HCT116 (cell line): ENCODE results near the gene FSIP2. TPM values are rescaled to one million over a fixed set of nuclear protein-coding genes. Genes with fewer than 3 reads are reported as not detected.

Experiments
- ATAC-seq: fragments of 200-7000 bp; cut with Tn5 transposase; 2 replicates; pipeline ENCODE4 v1.9.1; 2020; ENCODE audit warnings: mild to moderate bottlenecking, moderate library complexity
- BruUV-seq: library from RNA; stranded (reverse); fragments of 400-500 nt; replicated peaks from 2 replicates; lab custom pipeline; 2021; lab: Mats Ljungman, UMichigan
- CTCF ChIA-PET: fragments of 300-600 bp; sonication (Branson Sonifier 250); formaldehyde crosslinking; loops from one replicate; lab custom pipeline; 2021; ENCODE audit warnings: antibody characterized with exemption; lab: Charles Lee
- POLR2A ChIA-PET: fragments of 300-600, 350-600 bp; sonication (Branson Sonifier 250); formaldehyde crosslinking; loops from one replicate; lab custom pipeline; 2021; ENCODE audit warnings: antibody characterized with exemption; lab: Charles Lee
- RAD21 ChIA-PET, 2 experiments: fragments of 300-600 bp; sonication (Branson Sonifier 250); formaldehyde crosslinking; loops; one replicate each; lab custom pipeline; 2023; ENCODE audit warnings: low total read pairs in 2 of 2; ENCODE audit not compliant: uncharacterized antibody in 2 of 2, unreplicated experiment in 2 of 2, low non-redundant PET in 1 of 2; lab: Charles Lee
- DNase-seq: peaks from one replicate; pipeline ENCODE4 v3.0.0-alpha.2; 2010; ENCODE audit warnings: low read depth, low spot score
- H2AFZ ChIP-seq: fragments of 200-600 bp; shearing (Covaris generic), sonication (generic); 2 replicates; pipeline ENCODE4 v1.6.1; 2017; ENCODE audit warnings: low read depth, mixed run types, mixed read lengths, antibody characterized with exemption, low read length; ENCODE audit not compliant: poor library complexity, severe bottlenecking
- H3K27ac ChIP-seq: 2 replicates; pipeline ENCODE4 v1.5.1; 2012; ENCODE audit warnings: low read depth, low read length
- H3K27me3 ChIP-seq: fragments of 200-600 bp; sonication (generic); 2 replicates; pipeline ENCODE4 v1.6.1; 2016; ENCODE audit warnings: mixed run types, low read length, mixed read lengths; ENCODE audit not compliant: insufficient read depth
- H3K36me3 ChIP-seq, 2 experiments: fragments of 200-500 bp in 1 of 2; fragments of 200-600 bp in 1 of 2; sonication (Bioruptor generic) in 1 of 2; sonication (generic) in 1 of 2; 2 replicates each; pipeline versions ENCODE4 v1.5.1 to v1.6.1; 2014 to 2016; ENCODE audit warnings: low read length in 2 of 2, inconsistent platforms in 1 of 2, mixed read lengths in 1 of 2, mixed run types in 1 of 2; ENCODE audit not compliant: insufficient read depth in 2 of 2, control insufficient read depth in 1 of 2
- H3K4me1 ChIP-seq, 2 experiments: fragments of 200-600 bp in 1 of 2; sonication (generic) in 1 of 2; 2 replicates each; pipeline versions ENCODE4 v1.5.1 to v1.6.1; 2012 to 2017; ENCODE audit warnings: low read length in 2 of 2, inconsistent platforms in 1 of 2, mild to moderate bottlenecking in 1 of 2, mixed read lengths in 1 of 2, mixed run types in 1 of 2, moderate library complexity in 1 of 2; ENCODE audit not compliant: insufficient read depth in 2 of 2, control insufficient read depth in 1 of 2
- H3K4me2 ChIP-seq: fragments of 200-600 bp; sonication (generic); 2 replicates; pipeline ENCODE4 v1.6.1; 2017; ENCODE audit warnings: mixed run types, low read length, mixed read lengths
- H3K4me3 ChIP-seq, 2 experiments: fragments of 200-600 bp in 1 of 2; sonication (generic) in 1 of 2; replicated peaks in 1 of 2; 2 replicates each; pipeline ENCODE4 v1.5.1; 2011 to 2016; ENCODE audit warnings: low read length in 2 of 2, control low read depth in 1 of 2, low read depth in 1 of 2, mild to moderate bottlenecking in 1 of 2, mixed read lengths in 1 of 2, mixed run types in 1 of 2
- H3K79me2 ChIP-seq: fragments of 200-600 bp; sonication (generic); 2 replicates; pipeline ENCODE4 v1.6.1; 2017; ENCODE audit warnings: mild to moderate bottlenecking, mixed run types, low read length, moderate library complexity, mixed read lengths; ENCODE audit not compliant: insufficient read depth
- H3K9ac ChIP-seq: fragments of 200-600 bp; sonication (generic); 2 replicates; pipeline ENCODE4 v1.6.1; 2016; ENCODE audit warnings: low read length, mixed read lengths
- H3K9me2 ChIP-seq: fragments of 200-600 bp; sonication (generic), shearing (Covaris generic); 2 replicates; pipeline ENCODE4 v1.6.1; 2017; ENCODE audit warnings: mixed run types, mild to moderate bottlenecking, moderate library complexity; ENCODE audit not compliant: insufficient read depth
- H3K9me3 ChIP-seq, 2 experiments: fragments of 200-500 bp in 1 of 2; fragments of 200-600 bp in 1 of 2; sonication (Bioruptor generic) in 1 of 2; sonication (generic) in 1 of 2; 2 replicates each; pipeline ENCODE4 v1.6.1; 2014 to 2017; ENCODE audit warnings: low read length in 2 of 2, mixed read lengths in 2 of 2, inconsistent platforms in 1 of 2, low read depth in 1 of 2, mild to moderate bottlenecking in 1 of 2, mixed run types in 1 of 2, moderate library complexity in 1 of 2; ENCODE audit not compliant: control insufficient read depth in 1 of 2, insufficient read depth in 1 of 2
- H4K20me1 ChIP-seq: fragments of 200-600 bp; sonication (generic), shearing (Covaris generic); 2 replicates; pipeline ENCODE4 v1.6.1; 2017; ENCODE audit warnings: mixed run types, mild to moderate bottlenecking, moderate library complexity; ENCODE audit not compliant: insufficient read depth
- CBX3 ChIP-seq: IDR thresholded peaks from 2 replicates; pipeline ENCODE4 v1.6.1; 2012; ENCODE audit warnings: low read depth
- EGR1 ChIP-seq: IDR thresholded peaks from 2 replicates; pipeline ENCODE4 v1.6.1; 2012; ENCODE audit warnings: low read depth
- ELF1 ChIP-seq: IDR thresholded peaks from 2 replicates; pipeline ENCODE4 v1.6.1; 2012; ENCODE audit warnings: low read depth, borderline replicate concordance
- JUND ChIP-seq: IDR thresholded peaks from 2 replicates; pipeline ENCODE4 v1.6.1; 2012
- RAD21 ChIP-seq: IDR thresholded peaks from 2 replicates; pipeline ENCODE4 v1.6.1; 2012; ENCODE audit warnings: low read depth, mild to moderate bottlenecking
- REST ChIP-seq: IDR thresholded peaks from 2 replicates; pipeline ENCODE4 v1.6.1; 2012; ENCODE audit warnings: low read depth
- SIN3A ChIP-seq: IDR thresholded peaks from 2 replicates; pipeline ENCODE4 v1.6.1; 2012; ENCODE audit warnings: low read depth
- SP1 ChIP-seq: IDR thresholded peaks from 2 replicates; pipeline ENCODE4 v1.6.1; 2012; ENCODE audit warnings: low read depth
- SRF ChIP-seq: IDR thresholded peaks from 2 replicates; pipeline ENCODE4 v1.6.1; 2012; ENCODE audit warnings: low read depth
- TCF7L2 ChIP-seq: IDR thresholded peaks from 2 replicates; pipeline ENCODE4 v1.7.0; 2011; ENCODE audit warnings: borderline replicate concordance, inconsistent platforms; ENCODE audit not compliant: insufficient read depth, insufficient read length; ENCODE audit errors: extremely low read depth
- YY1 ChIP-seq: IDR thresholded peaks from 2 replicates; pipeline ENCODE4 v1.6.1; 2011; ENCODE audit warnings: low read length, low read depth, moderate library complexity, mild to moderate bottlenecking; ENCODE audit not compliant: insufficient replicate concordance; ENCODE audit errors: extremely low read depth
- ZFX ChIP-seq: fragments of 450-650 bp; IDR thresholded peaks from 2 replicates; pipeline ENCODE4 v1.6.1; 2017
- intact Hi-C: fragments of 100-400 bp; cut with micrococcal nuclease; formaldehyde crosslinking; loops from 2 replicates; pipeline ENCODE4 v1.10.0; 2022
- total RNA-seq: library from RNA; stranded (reverse); gene quantifications from one replicate; pipeline ENCODE4 v1.2.1, GENCODE V29; 2021; ENCODE audit not compliant: unreplicated experiment
- TF ChIP-seq, protein P1 (sequence below): IDR thresholded peaks from 2 replicates; pipeline ENCODE4 v1.6.1; 2012

FSIP2 gene
- total RNA-seq, 1 experiment from 2014 or later, result not detected

DNA sequence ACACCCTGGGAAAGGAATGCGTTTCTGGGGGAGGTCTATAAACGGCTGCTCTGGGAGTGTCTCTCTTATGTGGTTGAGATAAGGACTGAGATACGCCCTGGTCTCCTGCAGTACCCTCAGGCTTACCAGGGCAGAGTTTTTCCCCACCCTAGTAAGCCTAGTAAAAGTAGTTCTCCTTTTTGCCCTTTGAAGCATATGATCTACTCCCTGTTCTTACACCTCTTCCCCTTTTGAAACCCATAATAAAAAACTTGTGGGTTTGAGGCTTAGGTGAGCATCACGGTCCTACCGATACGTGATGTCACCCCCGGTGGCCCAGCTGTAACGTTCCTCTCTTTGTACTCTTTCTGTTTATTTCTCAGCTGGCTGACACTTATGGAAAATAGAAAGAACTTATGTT lies 97.4 kb downstream of the FSIP2 start:
- no peak overlapping the region for H2AFZ ChIP-seq
- ATAC-seq (no peak), DNase-seq (no peak)
- H4K20me1 ChIP-seq, result no peaks in the 10 kb centered on the region
- H3K9me2 ChIP-seq, result no peaks in the 10 kb centered on the region
- no peaks in the 10 kb centered on the region for H3K4me1 ChIP-seq
- ChIA-PET RAD21 (no interaction called here), CTCF (no interaction called here), POLR2A (no interaction called here)
- H3K4me2 ChIP-seq, result no peak overlapping the region
- H3K9me3 ChIP-seq, result no peaks in the 10 kb centered on the region
- intact Hi-C loops, result no loop called here
- no peaks in the 10 kb centered on the region for H3K27me3 ChIP-seq
- H3K9ac ChIP-seq, result no peak overlapping the region
- H3K27ac ChIP-seq, result no peak overlapping the region
- no peaks in the 10 kb centered on the region for H3K79me2 ChIP-seq
- TF ChIP-seq JUND, result no peak
- no peak for TF ChIP-seq ELF1
- TF ChIP-seq, protein P1, sequence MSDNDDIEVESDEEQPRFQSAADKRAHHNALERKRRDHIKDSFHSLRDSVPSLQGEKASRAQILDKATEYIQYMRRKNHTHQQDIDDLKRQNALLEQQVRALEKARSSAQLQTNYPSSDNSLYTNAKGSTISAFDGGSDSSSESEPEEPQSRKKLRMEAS, result no peak
- no peak for TF ChIP-seq SRF
- TF ChIP-seq SP1, result no peak
- no peak for TF ChIP-seq SIN3A
- no peak for TF ChIP-seq RAD21
- no peak for TF ChIP-seq ZFX
- no peak for TF ChIP-seq REST
- TF ChIP-seq CBX3, result no peak
- no peak for TF ChIP-seq EGR1
- TF ChIP-seq TCF7L2, result no peak
- no peak for TF ChIP-seq YY1
- no peak overlapping the region for H3K4me3 ChIP-seq
- BruUV-seq, result no TSS peak
- no peaks in the 10 kb centered on the region for H3K36me3 ChIP-seq
